Osteoblast (primary cell): ENCODE results near the gene GLO1. TPM values are rescaled to one million over a fixed set of nuclear protein-coding genes. Genes with fewer than 3 reads are reported as not detected.
A peak's percentile ranks its signal among the peaks of the same experiment; 100 is the strongest.

Experiments used
- DNase-seq: peaks from one replicate; pipeline ENCODE4 v3.0.0; 2011; ENCODE audit warnings: low spot score, mixed read lengths; ENCODE audit not compliant: insufficient read length; ENCODE audit errors: missing footprints
- H2AFZ ChIP-seq: 2 replicates; pipeline ENCODE4 v1.6.0; 2011; ENCODE audit warnings: mild to moderate bottlenecking, low read length
- H3K27ac ChIP-seq: 2 replicates; pipeline ENCODE4 v1.5.1; 2011; ENCODE audit warnings: mild to moderate bottlenecking, low read depth, low read length, moderate library complexity
- H3K27me3 ChIP-seq: 2 replicates; pipeline ENCODE4 v1.6.0; 2012; ENCODE audit warnings: mild to moderate bottlenecking, control low read depth, inconsistent platforms, low read length, moderate library complexity; ENCODE audit not compliant: insufficient read depth
- H3K36me3 ChIP-seq: 2 replicates; pipeline ENCODE4 v1.5.1; 2011; ENCODE audit warnings: mild to moderate bottlenecking, low read length, control low read depth, moderate library complexity; ENCODE audit not compliant: insufficient read depth
- H3K4me1 ChIP-seq: 2 replicates; pipeline ENCODE4 v1.5.1; 2011; ENCODE audit warnings: mild to moderate bottlenecking, low read length, control low read depth, moderate library complexity; ENCODE audit not compliant: insufficient read depth
- H3K4me2 ChIP-seq: 2 replicates; pipeline ENCODE4 v1.6.0; 2011; ENCODE audit warnings: mild to moderate bottlenecking, low read length; ENCODE audit not compliant: insufficient read depth
- H3K4me3 ChIP-seq: fragments of 200-600 bp; sonication (generic); 3 replicates; pipeline ENCODE4 v1.5.1; 2012; ENCODE audit warnings: mild to moderate bottlenecking, low read length, inconsistent platforms; ENCODE audit not compliant: insufficient read depth
- H3K79me2 ChIP-seq: 2 replicates; pipeline ENCODE4 v1.6.0; 2012; ENCODE audit warnings: mild to moderate bottlenecking, low read length, control low read depth, inconsistent platforms; ENCODE audit not compliant: insufficient read depth
- H3K9me3 ChIP-seq: 2 replicates; pipeline ENCODE4 v1.5.1; 2011; ENCODE audit warnings: low read depth, low read length, control low read depth
- H4K20me1 ChIP-seq: 2 replicates; pipeline ENCODE4 v1.6.0; 2012; ENCODE audit warnings: mild to moderate bottlenecking, low read length, control low read depth; ENCODE audit not compliant: insufficient read depth
- CTCF ChIP-seq: IDR thresholded peaks from 2 replicates; pipeline ENCODE4 v1.5.1; 2011; ENCODE audit warnings: mild to moderate bottlenecking, low read depth, low read length, moderate library complexity; ENCODE audit errors: extremely low read depth
- total RNA-seq: library from RNA; depleted of rRNA; stranded (reverse); fragments of >200 nt; gene quantifications from 2 replicates; pipeline ENCODE4 v1.2.3, GENCODE V29; 2012

GLO1 gene
- total RNA-seq, 1 donor = 101 TPM

GRCh38 chr6:38715016-38715689 is 12.2 kb upstream of the GLO1 start, which contains the start of gene DNAH8:
Gene DNAH8 (plus strand): TSS chr6:38715311. CDS start chr6:38722810, 7,499 bp downstream.
- DNase-seq = peak; percentile 80
- H3K79me2 ChIP-seq = no peaks in the 10 kb centered on the region
- no peaks in the 10 kb centered on the region for H3K9me3 ChIP-seq
- peaks cover 3% of the 10 kb centered on the region for H3K4me1 ChIP-seq
- H3K27ac ChIP-seq = no peak within 1 kb of the TSS
- H2AFZ ChIP-seq = peak within 1 kb of the TSS; percentile 71
- H3K27me3 ChIP-seq = peaks cover 42% of the 10 kb centered on the region
- no peaks in the 10 kb centered on the region for H4K20me1 ChIP-seq
- H3K4me3 ChIP-seq = peak within 1 kb of the TSS; percentile 52
- no peaks in the 10 kb centered on the region for H3K36me3 ChIP-seq
- no peak for TF ChIP-seq CTCF
- H3K4me2 ChIP-seq = peak within 1 kb of the TSS; percentile 75

- H3K9me3 ChIP-seq = no peaks in the 10 kb centered on the region
- no peak for TF ChIP-seq CTCF
- peaks cover 3% of the 10 kb centered on the region for H3K4me1 ChIP-seq
- peaks cover 42% of the 10 kb centered on the region for H3K27me3 ChIP-seq
- H2AFZ ChIP-seq = no peak overlapping the region
- H3K79me2 ChIP-seq = no peaks in the 10 kb centered on the region
- DNase-seq = no peak
- peak overlapping the region; percentile 52 for H3K4me3 ChIP-seq
- no peaks in the 10 kb centered on the region for H4K20me1 ChIP-seq
- no peaks in the 10 kb centered on the region for H3K36me3 ChIP-seq
- no peak overlapping the region for H3K27ac ChIP-seq
- H3K4me2 ChIP-seq = peak overlapping the region; percentile 75
These were observed 11.5 kb upstream of the GLO1 start for GRCh38 chr6:38714239-38715015.

GRCh38 chr6:38713812-38714211 is 10.9 kb upstream of the GLO1 start:
- TF ChIP-seq CTCF = no peak
- Histone ChIP-seq H3K79me2 (no peaks in the 10 kb centered on the region), H3K4me1 (peaks cover 3% of the 10 kb centered on the region), H3K36me3 (no peaks in the 10 kb centered on the region), H3K27ac (no peak overlapping the region), H3K27me3 (peaks cover 37% of the 10 kb centered on the region), H3K9me3 (no peaks in the 10 kb centered on the region), H4K20me1 (no peaks in the 10 kb centered on the region), H2AFZ (no peak overlapping the region), H3K4me3 (no peak overlapping the region), H3K4me2 (no peak overlapping the region)
- DNase-seq = no peak

- H2AFZ ChIP-seq = no peak overlapping the region
- H3K4me1 ChIP-seq = no peaks in the 10 kb centered on the region
- no peaks in the 10 kb centered on the region for H3K9me3 ChIP-seq
- no peak overlapping the region for H3K27ac ChIP-seq
- no peak for DNase-seq
- H3K4me3 ChIP-seq = no peak overlapping the region
- peaks cover 14% of the 10 kb centered on the region for H3K27me3 ChIP-seq
- H3K36me3 ChIP-seq = no peaks in the 10 kb centered on the region
- no peak overlapping the region for H3K4me2 ChIP-seq
- no peak for TF ChIP-seq CTCF
- no peaks in the 10 kb centered on the region for H3K79me2 ChIP-seq
- no peaks in the 10 kb centered on the region for H4K20me1 ChIP-seq
These were observed 5.6 kb upstream of the GLO1 start for GRCh38 chr6:38708496-38708895.
